ENCODE results near the gene ANAPC16. TPM values are rescaled to one million over a fixed set of nuclear protein-coding genes. Genes with fewer than 3 reads are reported as not detected.

ANAPC16 gene
- total and polyA plus RNA-seq, 2 experiments from 2014 or later, result 77.5 to 126 TPM

GRCh38 chr10:72170263-72170662, 45.5 kb upstream of the ANAPC16 start (continued):
- no peak for TF ChIP-seq ZNF462 (CRISPR knock-in tag; IDR thresholded peaks at IDR 0.05)

- Mint-ChIP-seq H3K4me3 (no peak overlapping the region), H3K27me3 (ENCODE audit: insufficient read depth, low read depth, poor library complexity) (peaks cover 1% of the 10 kb centered on the region), H3K36me3 (ENCODE audit: low read depth) (peaks cover 7% of the 10 kb centered on the region; the same call in 1 of the 3 replicates), H3K4me1 (no peaks in the 10 kb centered on the region; the same call in 2 of the 3 replicates), H3K27ac (no peak overlapping the region), H3K9me3 (no peaks in the 10 kb centered on the region)
- Histone ChIP-seq H3K27me3 (ENCODE audit: insufficient read depth) (no peaks in the 10 kb centered on the region), H3K9me2 (ENCODE audit: insufficient read depth) (no peaks in the 10 kb centered on the region), H3K4me1 (ENCODE audit: insufficient read depth) (no peaks in the 10 kb centered on the region), H2AFZ (no peak overlapping the region), H3K27ac (ENCODE audit: low read depth) (0 out of 2 replicates have a peak overlapping the region, but pooled peaks have one; percentile 27), H4K20me1 (replicated peaks; ENCODE audit: insufficient read depth) (no peaks in the 10 kb centered on the region), H3K4me2 (no peak overlapping the region), H3K36me3 (ENCODE audit: insufficient read depth) (no peaks in the 10 kb centered on the region), H3F3A (replicated peaks; ENCODE audit: low read depth) (no peaks in the 10 kb centered on the region), H3K79me2 (replicated peaks; ENCODE audit: insufficient read depth) (no peaks in the 10 kb centered on the region), H3K4me3 (no peak overlapping the region)
- no peak for ATAC-seq
- DNase-seq (ENCODE audit: low spot score), result no peak
- TF ChIP-seq ZNF462 (CRISPR knock-in tag; IDR thresholded peaks at IDR 0.05) (no peak), ZNF331 (CRISPR knock-in tag; IDR thresholded peaks at IDR 0.05; ENCODE audit: low read depth) (no peak), ZNF114 (CRISPR knock-in tag; IDR thresholded peaks at IDR 0.05) (no peak), CTCF (conservative IDR thresholded peaks at IDR 0.05; ENCODE audit: low read depth in 2 of 2) (no peak), CREB1 (CRISPR knock-in tag; IDR thresholded peaks at IDR 0.05; ENCODE audit: low read depth) (no peak), EZH2phosphoT487 (IDR thresholded peaks at IDR 0.05; ENCODE audit: unreplicated experiment) (no peak)
Observed at GRCh38 chr10:72170733-72171132, 45.1 kb upstream of the ANAPC16 start.

Measured in GM23338 (cell line).